Adipose tissue (tissue), 3 donors: Measurements from ENCODE around the gene TRAF3IP1. TPM values are rescaled to one million over a fixed set of nuclear protein-coding genes. Genes with fewer than 3 reads are reported as not detected.
"Not testable (repeated sequence)": the region's sequence is repeated elsewhere in the genome, so short reads cannot be mapped to it uniquely, and the experiment has no call there.

Experiments used
- H3K27ac ChIP-seq: one replicate; pipeline ENCODE4 v1.5.1; 2013; ENCODE audit warnings: low read depth, low read length
- WGBS, 3 donors: extraction: QIAGEN DNeasy Blood & Tissue Kit; methylation state at CpG; one replicate each; pipeline ENCODE4 v1.1.7; 2013; 5-methylcytosine and 5-hydroxymethylcytosine counted together
- polyA plus RNA-seq, 3 donors: library from polyadenylated mRNA; stranded (reverse); fragments of 200-250 nt; gene quantifications; one replicate each; pipeline ENCODE4 v1.2.3, GENCODE V29; 2013
- donor health status: healthy with polysubstance abuse.
- donor health status: Bipolar disorder and iron deficiency.
- donor health status: healthy.

Gene TRAF3IP1
- polyA plus RNA-seq, 3 donors = 3.1 to 7.8 (median 5.5) TPM

DNA sequence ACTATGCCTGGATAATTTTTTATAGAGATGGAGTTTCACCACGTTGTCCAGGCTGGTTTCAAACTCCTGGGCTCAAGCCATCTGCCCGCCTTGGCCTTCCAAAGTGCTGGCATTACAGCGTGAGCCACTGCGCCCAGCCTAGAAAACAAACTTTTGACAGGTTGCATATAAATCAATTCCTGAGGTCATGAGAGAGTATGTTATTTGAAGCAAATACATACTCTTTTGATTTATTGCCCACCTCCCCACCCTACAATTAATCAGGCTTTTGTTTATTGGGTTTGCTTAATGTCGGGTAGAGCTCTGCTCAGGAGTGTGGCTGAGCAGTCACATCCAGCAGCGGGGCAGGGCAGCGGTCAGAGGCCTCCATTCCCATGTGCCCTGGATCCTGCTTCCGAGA lies 68.5 kb downstream of the TRAF3IP1 start:
- H3K27ac ChIP-seq = no peak overlapping the region
- 60 to 80% (median 79%) methylated on average over 8 of the region's 8 CpGs for WGBS, 3 donors

DNA sequence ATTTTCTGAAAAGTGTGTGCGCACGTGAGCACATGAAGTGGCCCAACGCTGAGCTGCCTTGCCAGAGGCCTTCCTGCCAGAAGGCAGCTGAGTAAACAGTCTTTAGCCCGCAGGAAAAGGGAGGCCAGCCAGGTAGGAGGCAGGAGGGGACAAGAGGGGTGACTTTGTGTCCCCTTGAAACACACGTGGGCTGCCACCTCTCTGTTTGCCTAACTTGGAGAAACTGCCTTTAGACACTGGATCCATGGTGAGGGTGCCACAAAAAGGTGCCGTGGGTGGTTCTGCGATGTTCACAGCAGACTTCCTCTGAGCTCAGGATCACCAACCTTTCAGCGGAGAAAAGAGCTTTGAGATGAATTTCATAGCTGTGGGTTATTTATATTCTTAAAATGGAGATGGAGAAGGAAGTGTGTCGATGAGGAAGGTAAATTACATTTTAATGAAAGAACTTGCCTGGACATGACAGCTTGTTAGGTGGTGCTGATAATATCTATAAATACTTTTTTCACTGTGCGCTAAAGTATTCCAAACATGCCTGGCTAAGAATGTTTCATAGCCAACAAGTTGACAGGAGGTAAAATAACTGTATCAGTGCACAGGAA lies 69.8 kb downstream of the TRAF3IP1 start:
- no peak overlapping the region for H3K27ac ChIP-seq
- WGBS, 3 donors = 20 to 67% (median 62%) methylated on average over 10 of the region's 10 CpGs

DNA sequence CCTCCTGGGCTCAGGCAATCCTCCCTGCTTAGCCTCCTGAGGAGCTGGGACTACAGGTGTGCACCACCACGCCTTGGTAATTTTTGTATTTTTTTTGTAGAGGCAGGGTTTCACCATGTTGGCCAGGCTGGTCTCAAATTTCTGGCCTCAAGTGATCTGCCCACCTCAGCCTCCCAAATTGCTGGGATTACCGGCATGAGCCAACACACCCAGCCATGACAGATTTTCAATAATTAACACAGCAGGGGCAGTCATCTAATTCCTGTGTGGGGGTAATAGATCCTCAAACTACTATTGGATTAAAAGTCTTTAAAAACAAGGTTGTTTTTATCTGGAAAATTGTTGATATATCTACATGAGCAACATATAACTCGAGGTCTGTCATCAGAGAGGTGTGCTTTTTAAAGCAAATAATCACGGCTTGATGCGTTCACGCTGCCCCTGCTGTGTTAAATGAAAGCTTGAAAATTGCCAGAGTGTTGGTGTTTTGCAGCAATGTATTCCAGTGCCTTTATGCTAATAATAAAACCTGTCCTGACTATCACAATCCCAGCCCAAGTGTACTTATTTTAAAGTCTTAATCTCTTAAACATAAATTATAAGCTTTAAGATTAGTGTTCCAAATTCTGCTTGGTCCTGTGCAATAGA lies 70.8 kb downstream of the TRAF3IP1 start:
- H3K27ac ChIP-seq = no peak overlapping the region
- WGBS, 3 donors = 84 to 97% (median 95%) methylated on average over 6 of the region's 6 CpGs

DNA sequence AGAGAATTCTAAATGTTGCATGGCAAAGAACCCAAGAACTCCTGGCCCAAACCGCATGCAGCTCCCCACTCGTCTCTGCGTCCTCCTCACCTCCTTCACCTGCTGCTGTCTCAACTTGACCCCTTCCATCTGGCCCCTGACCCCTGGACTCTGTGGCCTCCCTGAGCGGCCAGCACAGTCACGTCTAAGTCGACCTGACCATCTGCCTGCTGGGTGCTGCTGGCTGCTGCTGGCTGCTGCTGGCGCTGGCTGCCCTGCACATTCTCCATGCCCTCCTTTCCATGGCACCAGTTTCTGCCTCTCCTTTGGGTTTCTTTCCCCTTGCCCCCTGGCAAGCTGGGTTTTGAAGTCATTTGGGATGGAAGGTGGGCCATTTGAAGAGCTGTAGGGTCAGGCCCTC lies 76.3 kb downstream of the TRAF3IP1 start:
- no peak overlapping the region for H3K27ac ChIP-seq
- 96 to 97% (median 96%) methylated on average over 7 of the region's 7 CpGs for WGBS, 3 donors

DNA sequence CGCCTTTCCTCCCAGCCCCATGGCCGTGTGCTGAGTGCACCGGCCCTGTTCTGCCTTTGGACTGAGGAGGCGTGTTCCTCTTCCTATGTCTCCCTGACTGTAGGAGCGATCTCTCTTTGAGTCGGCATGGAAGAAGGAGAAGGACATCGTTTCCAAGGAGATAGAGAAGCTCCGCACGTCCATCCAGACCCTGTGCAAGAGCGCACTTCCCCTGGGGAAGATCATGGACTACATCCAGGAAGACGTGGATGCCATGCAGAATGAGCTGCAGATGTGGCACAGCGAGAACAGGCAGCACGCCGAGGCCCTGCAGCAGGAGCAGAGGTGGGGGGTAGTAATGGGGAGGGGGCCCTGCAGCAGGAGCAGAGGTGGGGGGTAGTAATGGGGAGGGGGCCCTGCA lies 77.0 kb downstream of the TRAF3IP1 start:
- WGBS, 3 donors = 85 to 88% (median 86%) methylated on average over 14 of the region's 14 CpGs
- H3K27ac ChIP-seq = no peak overlapping the region

DNA sequence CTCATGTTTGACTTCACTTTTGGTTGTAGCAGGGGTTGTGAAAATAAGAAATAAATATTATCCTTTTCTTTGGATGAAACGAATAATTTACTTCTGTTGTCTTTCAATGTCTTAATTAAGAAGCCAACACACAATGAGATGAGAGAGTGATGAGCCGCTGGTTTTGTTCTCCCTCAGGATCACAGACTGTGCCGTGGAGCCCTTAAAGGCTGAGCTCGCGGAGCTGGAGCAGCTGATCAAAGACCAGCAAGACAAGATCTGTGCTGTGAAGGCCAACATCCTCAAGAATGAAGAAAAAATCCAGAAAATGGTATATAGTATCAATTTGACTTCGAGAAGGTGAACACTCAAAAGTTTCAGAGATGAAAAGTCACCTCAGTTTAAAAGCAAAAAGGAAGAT lies 78.3 kb downstream of the TRAF3IP1 start:
- whole genome bisulfite sequencing, 3 donors = 71 to 93% (median 85%) methylated on average over 6 of the region's 6 CpGs
- no peak overlapping the region for H3K27ac ChIP-seq

DNA sequence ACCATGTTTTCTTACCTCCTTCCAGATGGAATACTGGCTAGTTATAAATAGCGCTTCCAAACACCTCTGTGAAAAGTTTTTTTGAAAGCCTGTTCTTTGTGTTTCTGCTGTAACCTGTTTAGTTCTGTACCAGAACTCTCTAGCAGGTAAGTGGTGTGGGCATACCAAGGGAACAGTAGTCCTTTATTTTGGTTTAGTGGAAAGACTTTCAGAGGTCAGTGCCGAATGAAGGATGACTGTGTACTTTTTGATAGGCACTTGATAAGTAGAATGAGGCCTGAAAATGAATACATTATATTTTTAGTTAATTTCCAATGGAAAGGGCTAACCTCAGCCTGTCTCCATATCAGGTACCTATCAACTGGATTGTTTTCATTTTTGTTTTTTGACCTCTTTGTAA lies 78.8 kb downstream of the TRAF3IP1 start:
- 66 to 94% (median 92%) methylated on average over 2 of the region's 2 CpGs for WGBS, 3 donors
- no peak overlapping the region for H3K27ac ChIP-seq

DNA sequence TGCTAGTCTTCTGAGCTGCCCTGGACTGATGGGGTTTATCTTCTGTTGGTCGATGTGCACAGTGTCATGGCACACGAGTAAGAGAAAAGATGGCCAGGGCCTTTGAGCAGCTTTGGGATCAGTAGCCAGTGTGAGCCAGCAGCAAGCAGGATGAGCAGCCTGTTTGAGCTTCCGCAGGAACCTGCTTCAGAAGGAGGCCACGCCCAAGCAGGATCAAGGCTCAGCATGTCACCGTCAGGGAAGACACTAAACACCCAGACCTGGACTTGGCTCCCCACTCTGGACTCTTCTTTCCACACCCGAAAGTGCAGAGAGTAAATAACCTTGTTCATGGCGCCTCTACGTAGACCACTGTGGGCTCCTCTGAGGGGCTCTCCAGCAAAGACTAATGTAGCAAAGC lies 81.2 kb downstream of the TRAF3IP1 start:
- 91 to 95% (median 91%) methylated on average over 8 of the region's 8 CpGs for WGBS, 3 donors
- H3K27ac ChIP-seq = no peak overlapping the region

DNA sequence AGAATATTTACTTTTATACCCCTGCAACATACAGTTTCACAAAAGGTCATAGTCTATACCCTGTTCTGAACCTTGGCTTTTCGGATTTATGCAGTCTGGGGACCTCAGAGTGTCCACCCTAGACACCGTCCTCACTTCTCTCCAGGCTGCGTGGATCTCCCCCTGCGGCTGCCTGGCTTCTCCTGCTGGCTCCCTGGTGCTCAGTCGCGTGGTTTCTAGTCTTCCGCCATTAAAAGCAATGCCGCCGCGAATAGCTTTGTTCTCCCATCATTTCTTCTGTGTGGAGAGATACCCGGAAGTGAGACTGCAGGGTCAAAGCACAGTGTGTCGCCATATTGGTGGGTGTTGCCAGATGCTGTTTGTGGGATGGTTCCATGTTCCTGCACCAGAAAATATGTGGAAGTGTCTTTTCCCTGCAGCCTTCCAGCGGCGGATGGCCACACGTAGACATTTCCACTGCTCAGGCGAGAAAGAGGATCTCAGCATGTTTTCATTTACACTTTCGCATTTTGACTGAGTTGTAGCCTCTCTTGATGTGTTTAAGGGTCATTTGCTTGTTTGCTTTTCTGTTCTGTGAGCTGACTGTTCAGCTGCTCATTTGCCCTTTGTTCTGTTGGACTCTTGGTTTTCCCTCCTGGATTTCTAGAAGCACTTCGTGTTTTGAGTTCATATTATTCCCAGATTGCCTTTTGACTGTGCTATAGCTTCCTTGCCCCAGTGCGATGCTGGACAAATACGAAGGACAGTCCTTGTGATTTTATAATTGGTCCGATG lies 83.5 kb downstream of the TRAF3IP1 start:
- 93 to 97% (median 94%) methylated on average over 21 of the region's 21 CpGs for WGBS, 3 donors

DNA sequence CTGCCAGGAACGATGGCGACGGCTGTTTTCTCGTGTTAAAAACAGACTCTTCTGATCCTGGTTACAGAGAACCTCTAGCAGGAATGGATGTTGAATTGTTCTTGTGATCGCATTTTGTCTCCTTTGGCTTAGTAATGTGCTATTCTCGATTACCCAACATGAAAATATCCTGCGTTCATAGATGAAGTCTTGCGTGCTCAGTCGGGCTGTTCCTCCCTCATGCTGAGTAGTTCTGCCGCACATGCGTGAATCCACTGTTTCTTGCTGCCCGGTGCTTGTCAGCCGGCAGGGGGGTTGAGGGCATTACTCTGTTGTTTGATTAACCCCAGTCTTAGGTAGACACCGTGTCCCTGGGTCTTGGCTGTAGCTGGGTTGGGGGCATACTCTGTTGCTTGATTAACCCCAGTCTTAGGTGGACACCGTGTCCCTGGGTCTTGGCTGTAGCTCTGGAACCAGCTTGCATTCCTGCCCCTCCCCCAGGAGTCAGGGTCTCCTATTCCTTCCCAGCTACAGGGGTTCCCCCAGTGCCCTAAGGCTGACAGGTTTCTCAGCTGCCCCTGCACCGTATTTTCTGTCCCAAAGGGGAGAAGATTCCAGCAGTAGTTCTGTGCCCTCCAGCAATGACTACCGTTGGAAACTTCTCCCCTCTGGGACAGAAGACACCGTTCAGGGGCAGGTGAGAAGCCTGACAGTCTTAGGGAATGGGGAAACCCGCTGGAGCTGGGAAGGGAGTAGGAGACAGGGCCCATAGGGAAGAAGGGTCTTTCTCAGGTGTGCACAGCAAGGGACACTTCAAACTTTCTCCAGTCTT lies 84.3 kb downstream of the TRAF3IP1 start:
- WGBS, 3 donors = 86 to 93% (median 91%) methylated on average over 19 of the region's 19 CpGs

More for the DNA sequence above, 83.5 kb downstream of the TRAF3IP1 start:
- no peak overlapping the region for H3K27ac ChIP-seq

DNA sequence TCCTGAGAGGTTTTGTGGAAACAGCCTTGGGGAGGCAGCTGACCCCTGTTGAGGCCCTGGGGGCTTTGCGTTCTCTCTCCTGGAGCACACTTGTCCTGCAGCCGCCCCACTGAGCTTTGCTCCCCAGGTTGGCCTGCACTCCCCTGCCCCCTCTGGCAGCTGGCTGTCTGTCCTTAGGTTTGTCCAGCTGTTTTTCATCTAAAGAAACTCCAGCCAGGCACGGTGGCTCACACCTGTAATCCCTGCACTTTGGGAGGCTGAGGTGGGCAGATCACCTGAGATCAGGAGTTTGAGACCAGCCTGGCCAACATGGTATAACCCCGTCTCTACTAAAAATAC lies 84.9 kb downstream of the TRAF3IP1 start:
- not testable (repeated sequence) for H3K27ac ChIP-seq
- 94 to 98% (median 95%) methylated on average over 4 of the region's 4 CpGs for WGBS, 3 donors

More for the DNA sequence above, 84.3 kb downstream of the TRAF3IP1 start:
- no peak overlapping the region for H3K27ac ChIP-seq

DNA sequence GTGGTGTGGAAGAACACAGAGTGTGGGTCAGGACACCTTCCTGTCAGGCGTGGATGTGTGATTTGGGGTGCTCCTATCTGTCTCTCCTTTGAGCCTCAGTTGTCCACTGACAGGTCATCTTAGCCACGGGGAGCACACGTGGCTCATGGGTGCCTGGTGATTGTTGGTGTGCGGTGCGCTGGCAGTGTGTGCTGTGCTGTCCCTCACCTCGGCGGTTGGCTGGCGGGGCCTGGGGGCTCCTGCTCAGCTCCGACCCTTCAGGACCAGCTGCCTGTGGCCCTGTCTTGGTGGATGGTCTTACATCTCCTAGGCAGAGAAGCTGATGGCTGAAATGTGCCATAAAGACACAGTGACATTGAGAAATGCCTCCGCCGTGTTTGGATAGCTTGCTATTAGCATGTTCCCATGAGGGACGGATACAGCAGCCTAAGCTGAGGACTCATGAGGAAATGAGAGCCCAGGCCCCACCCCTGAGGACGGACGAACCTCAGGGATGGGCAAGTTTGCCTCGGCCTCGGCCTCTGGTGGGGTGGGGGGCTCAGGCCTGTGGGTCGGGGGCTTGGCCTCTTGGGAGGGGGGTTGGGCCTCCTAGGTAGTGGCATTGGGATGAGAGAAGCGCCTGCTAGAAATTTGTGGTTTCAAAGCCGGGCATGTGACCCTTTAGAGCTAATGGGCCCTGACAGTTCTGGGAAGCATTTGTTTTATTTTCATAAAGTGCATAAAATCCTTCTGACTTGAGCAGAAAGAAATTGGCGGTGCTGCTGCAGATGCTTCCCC lies 86.1 kb downstream of the TRAF3IP1 start:
- 84 to 86% (median 84%) methylated on average over 20 of the region's 20 CpGs for WGBS, 3 donors
- no peak overlapping the region for H3K27ac ChIP-seq

DNA sequence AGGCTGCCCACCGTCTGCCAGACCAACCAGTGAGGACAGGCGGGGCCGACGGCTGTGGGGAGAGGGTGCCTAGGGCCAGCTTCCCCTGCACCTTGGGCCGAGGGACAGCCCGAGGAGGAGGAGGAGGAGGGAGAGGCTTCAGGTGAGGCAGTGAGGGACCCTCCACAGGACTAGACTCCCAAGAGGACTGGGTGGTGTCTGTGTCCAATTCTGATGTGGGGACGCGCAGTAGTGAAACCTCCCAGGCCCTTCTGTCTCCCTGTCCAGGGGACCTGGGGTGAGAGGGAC lies 86.6 kb downstream of the TRAF3IP1 start:
- 77 to 87% (median 80%) methylated on average over 6 to 8 of the region's 8 CpGs for WGBS, 3 donors
- H3K27ac ChIP-seq = no peak overlapping the region

DNA sequence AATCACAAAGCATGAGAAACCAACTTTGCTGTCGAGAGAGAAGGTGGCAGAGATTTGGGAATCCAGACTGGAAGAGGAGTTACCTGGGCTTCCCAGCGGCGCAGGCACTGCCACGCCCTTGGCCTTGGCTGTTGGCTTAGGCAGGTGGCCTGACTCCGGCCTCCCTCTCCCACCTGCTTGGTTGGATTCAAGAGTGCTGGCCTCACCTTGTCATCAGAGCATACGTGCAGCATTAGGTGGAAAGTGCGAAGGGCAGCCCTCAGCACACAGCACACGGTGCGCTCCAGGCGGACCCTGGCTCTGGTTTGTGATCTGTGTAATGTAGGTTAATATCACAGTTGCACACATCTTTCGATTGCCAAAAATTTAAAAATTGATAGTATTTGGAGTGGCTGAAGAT lies 87.2 kb downstream of the TRAF3IP1 start:
- H3K27ac ChIP-seq = no peak overlapping the region
- 86 to 96% (median 93%) methylated on average over 11 of the region's 11 CpGs for WGBS, 3 donors

DNA sequence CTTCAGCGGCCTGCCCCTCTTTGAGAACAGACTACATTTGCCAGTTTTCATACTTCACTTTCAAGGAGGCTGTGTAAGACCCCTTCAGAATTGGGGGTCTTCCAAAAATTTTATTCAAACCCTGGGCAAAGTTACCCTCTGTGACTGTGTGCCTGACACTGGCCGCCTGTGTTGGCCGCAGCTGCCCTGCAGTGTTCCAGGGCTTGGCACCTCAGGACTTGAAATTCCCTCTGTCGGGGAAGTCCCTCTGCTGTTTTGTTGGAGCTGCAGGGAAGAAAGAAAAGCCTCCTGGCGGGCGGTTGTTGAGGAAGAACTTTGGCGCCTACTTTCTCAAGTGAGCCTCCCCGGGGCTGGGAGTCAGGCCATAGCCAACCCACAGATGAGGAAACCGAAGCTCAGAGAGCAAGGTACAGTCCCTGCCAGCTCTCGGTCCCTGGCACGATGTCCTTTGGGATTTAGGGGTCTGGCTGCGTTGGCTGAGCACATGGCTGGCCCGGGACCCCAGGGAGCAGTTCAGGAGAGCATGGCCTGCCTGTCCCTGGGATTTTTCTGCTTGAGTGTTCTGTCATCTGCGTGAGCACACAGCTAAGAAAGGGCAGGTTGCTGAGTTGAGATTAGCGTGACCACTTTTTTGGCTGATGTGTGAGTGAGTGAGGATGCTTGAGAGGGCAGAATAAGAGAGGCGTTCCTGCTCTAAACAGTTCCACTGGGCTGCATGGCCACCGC lies 88.5 kb downstream of the TRAF3IP1 start:
- no peak overlapping the region for H3K27ac ChIP-seq
- WGBS, 3 donors = 81 to 90% (median 87%) methylated on average over 17 of the region's 17 CpGs

DNA sequence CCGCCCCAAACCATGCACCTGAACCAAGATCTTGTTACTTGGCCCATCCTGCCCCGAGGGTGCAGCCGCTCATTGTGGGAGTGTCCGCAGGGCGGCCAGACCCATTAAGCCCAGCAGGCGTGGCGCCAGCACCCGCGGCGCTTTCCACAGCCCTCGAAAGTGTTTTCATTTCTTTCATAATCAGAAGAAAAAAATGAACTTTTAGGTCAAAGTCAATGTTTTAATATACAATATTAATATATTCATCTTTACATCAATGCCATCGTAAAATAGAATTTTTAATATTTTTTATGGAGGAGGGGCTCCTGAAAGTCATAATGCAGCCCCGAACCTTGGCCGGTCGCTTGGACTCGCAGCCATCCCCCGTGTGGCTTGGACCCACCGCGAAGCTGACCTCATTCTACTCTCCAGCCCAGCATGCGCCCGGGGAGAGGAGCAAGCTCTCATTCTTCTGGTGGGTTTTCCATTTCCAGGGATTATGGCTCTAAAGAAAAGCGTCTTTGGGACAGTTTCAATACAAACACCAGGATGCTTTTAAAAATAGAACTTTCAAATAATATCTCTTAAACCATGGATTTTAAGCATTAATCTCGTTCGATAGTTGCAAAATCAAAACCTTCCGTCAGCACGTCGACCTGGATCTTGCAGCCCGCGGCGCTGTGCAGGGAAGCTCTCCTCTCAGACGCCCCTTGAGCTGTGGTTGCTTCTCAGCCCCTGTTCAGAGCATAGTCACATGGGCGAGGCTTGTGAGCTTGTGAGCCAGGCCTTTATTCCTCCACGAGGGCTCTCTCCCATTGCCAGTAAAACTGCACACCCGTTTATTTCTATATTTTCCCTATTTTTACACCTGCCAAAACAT lies 89.3 kb downstream of the TRAF3IP1 start:
- H3K27ac ChIP-seq = no peak overlapping the region
- 91 to 92% (median 92%) methylated on average over 34 of the region's 34 CpGs for WGBS, 3 donors
